NCI-H1694 (cell line): ENCODE results near the gene FERMT3.
"Not testable (repeated sequence)": the region's sequence is repeated elsewhere in the genome, so short reads cannot be mapped to it uniquely, and the experiment has no call there.

Source experiments
- DNase-seq: peaks from one replicate; lab custom pipeline; 2025; lab: John Stamatoyannopoulos, UW

The FERMT3 gene

GRCh38 chr11:64206457-64207255, at the start of gene FERMT3:
FERMT3 (plus strand) TSS chr11:64206721; CDS start chr11:64207365, 644 bp downstream.
- no peak for DNase-seq

GRCh38 chr11:64157631-64158394, 48.7 kb upstream of the FERMT3 start:
- no peak for DNase-seq

- no peak for DNase-seq
Measured at GRCh38 chr11:64161037-64161436, 45.5 kb upstream of the FERMT3 start.

GRCh38 chr11:64162769-64163168, 43.8 kb upstream of the FERMT3 start:
- DNase-seq, result not testable (repeated sequence)

- no peak for DNase-seq
Measured at GRCh38 chr11:64163951-64164350, 42.6 kb upstream of the FERMT3 start.

GRCh38 chr11:64164392-64165312, 41.9 kb upstream of the FERMT3 start:
- DNase-seq, result no peak

GRCh38 chr11:64165481-64165841, 41.1 kb upstream of the FERMT3 start:
- DNase-seq, result no peak

- peak; percentile 37 for DNase-seq
Measured at GRCh38 chr11:64165842-64166635, 40.5 kb upstream of the FERMT3 start, which contains the start of gene MACROD1. MACROD1 (minus strand) TSS chr11:64166113; CDS start chr11:64165994, 119 bp downstream.

GRCh38 chr11:64170419-64170818, 36.1 kb upstream of the FERMT3 start:
- DNase-seq, result no peak

GRCh38 chr11:64173616-64174355, 32.7 kb upstream of the FERMT3 start:
- no peak for DNase-seq

- no peak for DNase-seq
Measured at GRCh38 chr11:64176751-64177150, 29.8 kb upstream of the FERMT3 start.

GRCh38 chr11:64178203-64178602, 28.3 kb upstream of the FERMT3 start:
- no peak for DNase-seq

GRCh38 chr11:64178951-64179639, 27.4 kb upstream of the FERMT3 start:
- no peak for DNase-seq

- DNase-seq, result no peak
Measured at GRCh38 chr11:64180891-64181290, 25.6 kb upstream of the FERMT3 start.

- DNase-seq, result peak; percentile 60
Measured at GRCh38 chr11:64181506-64182411, 24.8 kb upstream of the FERMT3 start.

- DNase-seq, result no peak
Measured at GRCh38 chr11:64183890-64184289, 22.6 kb upstream of the FERMT3 start.

- no peak for DNase-seq
Measured at GRCh38 chr11:64185175-64185692, 21.3 kb upstream of the FERMT3 start.

- peak; percentile 99 for DNase-seq
Measured at GRCh38 chr11:64185693-64186491, 20.6 kb upstream of the FERMT3 start, which contains the start of gene STIP1. STIP1 (plus strand) TSS chr11:64186171; CDS start chr11:64186262, 91 bp downstream.
